GM12892 (cell line): ENCODE data around the gene TUBB.
A peak's percentile ranks its signal among the peaks of the same experiment; 100 is the strongest.

Source experiments
- POLR2A ChIP-seq: IDR thresholded peaks from 2 replicates; pipeline ENCODE4 v1.6.1; 2011; ENCODE audit warnings: low read depth, low read length, control low read depth
- TAF1 ChIP-seq: IDR thresholded peaks from 2 replicates; pipeline ENCODE4 v1.6.1; 2011; ENCODE audit warnings: low read depth, mild to moderate bottlenecking, control low read depth, low read length, borderline replicate concordance

DNA sequence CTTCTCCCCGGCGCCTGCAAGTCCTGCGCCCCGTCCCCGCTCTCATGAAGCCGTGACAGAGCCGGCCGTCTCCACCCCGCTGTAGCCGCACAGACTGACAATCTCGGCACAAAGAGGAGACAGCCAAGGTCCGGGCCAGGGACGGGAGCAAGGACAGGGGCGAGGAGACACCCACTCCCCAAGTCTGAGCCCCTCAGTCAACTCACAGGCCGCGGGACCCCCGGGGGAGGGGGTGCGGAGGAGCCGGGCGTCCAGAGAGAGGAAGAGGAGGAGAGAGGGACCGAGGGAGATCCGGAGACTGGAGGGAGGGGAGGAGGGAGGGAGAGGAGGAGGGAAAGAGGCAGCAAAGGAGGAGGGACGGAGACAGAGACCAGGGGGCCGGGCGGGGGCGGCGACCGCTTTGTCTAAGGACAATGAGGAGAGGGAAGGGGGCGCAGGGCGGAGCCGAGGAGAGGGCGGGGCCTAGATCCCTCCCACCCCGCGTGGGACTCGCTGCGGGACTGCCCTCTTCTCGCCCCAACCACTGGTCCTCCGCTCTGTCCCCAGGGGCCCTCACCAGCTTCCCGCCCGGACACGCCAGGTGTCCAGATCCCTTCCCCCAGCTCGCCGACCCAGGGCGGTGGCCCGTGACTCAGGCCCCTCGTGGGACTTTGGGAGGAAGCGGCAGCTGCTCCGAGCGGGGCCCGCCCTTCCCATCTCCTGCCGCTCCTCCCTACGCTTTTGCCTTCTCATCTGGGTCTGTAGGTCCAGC is 33.1 kb upstream of the TUBB start:
- TF ChIP-seq POLR2A: peak; percentile 61; the same call in 1 of the 2 replicates
- TF ChIP-seq TAF1: no peak
